Inferior parietal cortex (tissue), 1 donor: Measurements from ENCODE around the gene USP53.
"Not testable (repeated sequence)": the region's sequence is repeated elsewhere in the genome, so short reads cannot be mapped to it uniquely, and the experiment has no call there.

Experiments used
- DNase-seq: peaks from one replicate; pipeline ENCODE4 v3.0.0-alpha.2; 2016; ENCODE audit errors: extremely low spot score

Gene USP53

GRCh38 chr4:119315036-119315435 lies 102.5 kb downstream of the USP53 start:
- no peak for DNase-seq

GRCh38 chr4:119317990-119318389 lies 105.5 kb downstream of the USP53 start:
- DNase-seq = no peak

GRCh38 chr4:119321921-119322687 lies 109.6 kb downstream of the USP53 start, which contains the start of gene FABP2:
FABP2 (minus strand) TSS chr4:119322138; CDS start chr4:119322102, 36 bp downstream.
- DNase-seq = no peak

- no peak for DNase-seq
These were observed 116.2 kb downstream of the USP53 start for GRCh38 chr4:119328695-119329094.

- no peak for DNase-seq
These were observed 117.5 kb downstream of the USP53 start for GRCh38 chr4:119329835-119330620.

- DNase-seq = not testable (repeated sequence)
These were observed 123.9 kb downstream of the USP53 start for GRCh38 chr4:119336332-119336979.

- DNase-seq = no peak
These were observed 124.5 kb downstream of the USP53 start for GRCh38 chr4:119337010-119337409.

GRCh38 chr4:119339895-119340294 lies 127.4 kb downstream of the USP53 start:
- DNase-seq = not testable (repeated sequence)

GRCh38 chr4:119343293-119343692 lies 130.8 kb downstream of the USP53 start:
- DNase-seq = not testable (repeated sequence)
